Measurements from ENCODE around the gene METTL6.
"Not testable (repeated sequence)": the region's sequence is repeated elsewhere in the genome, so short reads cannot be mapped to it uniquely, and the experiment has no call there.

The METTL6 gene

GRCh38 chr3:15399970-15400369 is 27.4 kb downstream of the METTL6 start:
- Histone ChIP-seq H3K79me2 (ENCODE audit: insufficient read depth, low read length) (no peaks in the 10 kb centered on the region), H3F3A (ENCODE audit: insufficient read depth, low read length) (no peaks in the 10 kb centered on the region), H3K9ac (ENCODE audit: low read length) (no peak overlapping the region), H3K4me3 (ENCODE audit: low read depth, low read length, poor library complexity, severe bottlenecking) (no peak overlapping the region), H3K36me3 (ENCODE audit: insufficient read depth, low read length) (no peaks in the 10 kb centered on the region), H3K9me2 (ENCODE audit: low read depth, low read length) (no peaks in the 10 kb centered on the region), H3K27ac (ENCODE audit: low read depth, low read length, poor library complexity, severe bottlenecking) (no peak overlapping the region), H3K27me3 (ENCODE audit: insufficient read depth, low read length) (no peaks in the 10 kb centered on the region), H3K4me1 (ENCODE audit: insufficient read depth, low read length, severe bottlenecking) (no peaks in the 10 kb centered on the region), H3K9me3 (ENCODE audit: low read length) (no peaks in the 10 kb centered on the region), H3K4me2 (ENCODE audit: low read length) (no peak overlapping the region), H4K20me1 (ENCODE audit: insufficient read depth, low read length) (no peaks in the 10 kb centered on the region), H2AFZ (ENCODE audit: low read length) (no peak overlapping the region)
- no peak for TF ChIP-seq CTCF (IDR thresholded peaks at IDR 0.05; ENCODE audit: low read length)
- TF ChIP-seq EZH2 (IDR thresholded peaks at IDR 0.05; ENCODE audit: borderline replicate concordance, low read length): no peak

- not testable (repeated sequence) for H3K36me3 ChIP-seq (ENCODE audit: insufficient read depth, low read length); H3K9me3 ChIP-seq (ENCODE audit: low read length); H3F3A ChIP-seq (ENCODE audit: insufficient read depth, low read length); H3K9me2 ChIP-seq (ENCODE audit: low read depth, low read length); H2AFZ ChIP-seq (ENCODE audit: low read length); H3K27me3 ChIP-seq (ENCODE audit: insufficient read depth, low read length); H3K4me2 ChIP-seq (ENCODE audit: low read length); H3K4me1 ChIP-seq (ENCODE audit: insufficient read depth, low read length, severe bottlenecking); H3K4me3 ChIP-seq (ENCODE audit: low read depth, low read length, poor library complexity, severe bottlenecking); H3K27ac ChIP-seq (ENCODE audit: low read depth, low read length, poor library complexity, severe bottlenecking); H3K79me2 ChIP-seq (ENCODE audit: insufficient read depth, low read length); H4K20me1 ChIP-seq (ENCODE audit: insufficient read depth, low read length); H3K9ac ChIP-seq (ENCODE audit: low read length)
Measured at GRCh38 chr3:15398731-15399133, 28.6 kb downstream of the METTL6 start.

- H3K4me2 ChIP-seq (ENCODE audit: low read length); H3K9me3 ChIP-seq (ENCODE audit: low read length); H3F3A ChIP-seq (ENCODE audit: insufficient read depth, low read length); H3K4me1 ChIP-seq (ENCODE audit: insufficient read depth, low read length, severe bottlenecking); H4K20me1 ChIP-seq (ENCODE audit: insufficient read depth, low read length); H3K27me3 ChIP-seq (ENCODE audit: insufficient read depth, low read length); H3K36me3 ChIP-seq (ENCODE audit: insufficient read depth, low read length); H3K9me2 ChIP-seq (ENCODE audit: low read depth, low read length); H3K9ac ChIP-seq (ENCODE audit: low read length); H3K79me2 ChIP-seq (ENCODE audit: insufficient read depth, low read length); H3K4me3 ChIP-seq (ENCODE audit: low read depth, low read length, poor library complexity, severe bottlenecking); H2AFZ ChIP-seq (ENCODE audit: low read length); H3K27ac ChIP-seq (ENCODE audit: low read depth, low read length, poor library complexity, severe bottlenecking): not testable (repeated sequence)
Measured at GRCh38 chr3:15393252-15393651, 34.1 kb downstream of the METTL6 start.

GRCh38 chr3:15391007-15391406 is 36.3 kb downstream of the METTL6 start:
- Histone ChIP-seq H3K4me1 (ENCODE audit: insufficient read depth, low read length, severe bottlenecking) (peaks cover 11% of the 10 kb centered on the region), H3K27ac (ENCODE audit: low read depth, low read length, poor library complexity, severe bottlenecking) (no peak overlapping the region), H3K4me3 (ENCODE audit: low read depth, low read length, poor library complexity, severe bottlenecking) (no peak overlapping the region), H3K9me3 (ENCODE audit: low read length) (no peaks in the 10 kb centered on the region), H3K27me3 (ENCODE audit: insufficient read depth, low read length) (no peaks in the 10 kb centered on the region), H3K79me2 (ENCODE audit: insufficient read depth, low read length) (no peaks in the 10 kb centered on the region), H2AFZ (ENCODE audit: low read length) (no peak overlapping the region), H3F3A (ENCODE audit: insufficient read depth, low read length) (no peaks in the 10 kb centered on the region), H3K9ac (ENCODE audit: low read length) (no peak overlapping the region), H3K36me3 (ENCODE audit: insufficient read depth, low read length) (no peaks in the 10 kb centered on the region), H4K20me1 (ENCODE audit: insufficient read depth, low read length) (no peaks in the 10 kb centered on the region), H3K4me2 (ENCODE audit: low read length) (no peak overlapping the region), H3K9me2 (ENCODE audit: low read depth, low read length) (no peaks in the 10 kb centered on the region)
- TF ChIP-seq EZH2 (IDR thresholded peaks at IDR 0.05; ENCODE audit: borderline replicate concordance, low read length): no peak
- TF ChIP-seq CTCF (IDR thresholded peaks at IDR 0.05; ENCODE audit: low read length): no peak

Measured in OCI-LY1 (cell line).